Lower lobe of right lung (tissue), 2 donors: ENCODE results near the gene FBXL14. TPM values are rescaled to one million over a fixed set of nuclear protein-coding genes. Genes with fewer than 3 reads are reported as not detected.

Experiments
- ATAC-seq, 2 donors: fragments of 200-7000 bp; cut with Tn5 transposase; one replicate each; pipeline ENCODE4 v1.9.1; 2020 to 2022; ENCODE audit warnings: mild to moderate bottlenecking in 2 of 2, moderate library complexity in 2 of 2
- DNase-seq: peaks from one replicate; pipeline ENCODE4 v3.0.0-alpha.2; 2020
- H3K27ac ChIP-seq: fragments of 200-600 bp; one replicate; pipeline ENCODE4 v1.8.0; 2022
- H3K27me3 ChIP-seq: fragments of 200-600 bp; one replicate; pipeline ENCODE4 v1.8.0; 2022; ENCODE audit warnings: low read depth
- H3K36me3 ChIP-seq: fragments of 200-600 bp; one replicate; pipeline ENCODE4 v1.8.0; 2022; ENCODE audit warnings: mild to moderate bottlenecking
- H3K4me1 ChIP-seq: fragments of 200-600 bp; one replicate; pipeline ENCODE4 v1.8.0; 2022
- H3K4me3 ChIP-seq: fragments of 200-600 bp; one replicate; pipeline ENCODE4 v1.8.0; 2022; ENCODE audit warnings: mild to moderate bottlenecking
- H3K9me3 ChIP-seq: fragments of 200-600 bp; one replicate; pipeline ENCODE4 v1.8.0; 2022
- CTCF ChIP-seq: fragments of 200-600 bp; IDR thresholded peaks from one replicate; pipeline ENCODE4 v1.8.0; 2022; ENCODE audit warnings: antibody characterized with exemption, mild to moderate bottlenecking
- intact Hi-C: fragments of 100-400 bp; cut with DNase I; formaldehyde crosslinking; loops from one replicate; pipeline ENCODE4 v1.11.0; 2022
- total RNA-seq: library from RNA; stranded (reverse); fragmentation: NEBNext Ultra II Directional; extraction: Animal tissue kit (Norgen Biotek cat#: 25700); gene quantifications from one replicate; pipeline ENCODE4 v1.2.1, GENCODE V29; 2021
- donor health status: DM: no; HTN: yes; CAD: no; lungs with severe emphysema.

Gene FBXL14
- total RNA-seq, 1 donor from 2014 or later, result 16.6 TPM

DNA sequence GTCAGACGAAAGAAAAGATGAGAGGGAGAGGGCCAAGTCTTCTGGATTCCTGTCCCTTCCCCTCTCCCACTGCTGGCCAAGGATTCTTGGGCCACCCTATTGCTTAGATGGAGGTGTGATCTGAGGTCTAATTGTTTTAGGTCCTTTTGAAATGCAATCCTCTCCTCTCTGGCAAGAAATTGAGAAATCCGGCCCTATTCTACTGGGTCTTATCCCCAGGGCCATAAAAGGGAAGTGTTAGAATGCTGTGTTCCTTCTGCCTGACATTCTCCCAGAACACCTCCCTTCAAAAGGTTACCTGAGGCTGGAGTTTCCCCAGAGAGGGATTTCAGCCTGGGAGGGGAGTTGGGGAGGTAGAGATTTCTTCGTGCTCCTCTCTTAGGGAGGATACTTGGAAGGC, 39.1 kb upstream of the FBXL14 start:
- peaks cover 25% of the 10 kb centered on the region for H3K27me3 ChIP-seq
- no peak overlapping the region for H3K27ac ChIP-seq
- ATAC-seq (no peak), DNase-seq (no peak)
- TF ChIP-seq CTCF, result no peak
- intact Hi-C loops, result no loop called here
- H3K4me3 ChIP-seq, result no peak overlapping the region
- H3K4me1 ChIP-seq, result peaks cover 34% of the 10 kb centered on the region
- no peaks in the 10 kb centered on the region for H3K36me3 ChIP-seq
- no peaks in the 10 kb centered on the region for H3K9me3 ChIP-seq

DNA sequence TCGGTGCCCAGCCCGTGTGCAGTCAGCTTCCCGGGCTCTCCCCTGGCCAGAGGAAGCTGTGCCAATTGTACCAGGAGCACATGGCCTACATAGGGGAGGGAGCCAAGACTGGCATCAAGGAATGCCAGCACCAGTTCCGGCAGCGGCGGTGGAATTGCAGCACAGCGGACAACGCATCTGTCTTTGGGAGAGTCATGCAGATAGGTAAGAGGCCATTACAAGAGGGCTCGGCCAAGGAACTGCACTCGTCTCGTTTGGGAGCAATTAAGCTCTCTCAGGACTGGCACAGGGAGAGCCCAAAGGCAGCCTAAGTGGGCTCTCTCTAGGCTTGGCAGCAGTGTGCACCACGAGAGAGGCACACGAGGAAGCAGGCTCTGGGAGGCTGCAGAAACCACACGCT, 38.3 kb upstream of the FBXL14 start:
- H3K27ac ChIP-seq, result no peak overlapping the region
- no peaks in the 10 kb centered on the region for H3K36me3 ChIP-seq
- no peak for DNase-seq
- no peak for TF ChIP-seq CTCF
- ATAC-seq, result no peak
- no peak overlapping the region for H3K4me3 ChIP-seq
- no peaks in the 10 kb centered on the region for H3K9me3 ChIP-seq
- peaks cover 34% of the 10 kb centered on the region for H3K4me1 ChIP-seq
- intact Hi-C loops, result no loop called here
- peaks cover 25% of the 10 kb centered on the region for H3K27me3 ChIP-seq

DNA sequence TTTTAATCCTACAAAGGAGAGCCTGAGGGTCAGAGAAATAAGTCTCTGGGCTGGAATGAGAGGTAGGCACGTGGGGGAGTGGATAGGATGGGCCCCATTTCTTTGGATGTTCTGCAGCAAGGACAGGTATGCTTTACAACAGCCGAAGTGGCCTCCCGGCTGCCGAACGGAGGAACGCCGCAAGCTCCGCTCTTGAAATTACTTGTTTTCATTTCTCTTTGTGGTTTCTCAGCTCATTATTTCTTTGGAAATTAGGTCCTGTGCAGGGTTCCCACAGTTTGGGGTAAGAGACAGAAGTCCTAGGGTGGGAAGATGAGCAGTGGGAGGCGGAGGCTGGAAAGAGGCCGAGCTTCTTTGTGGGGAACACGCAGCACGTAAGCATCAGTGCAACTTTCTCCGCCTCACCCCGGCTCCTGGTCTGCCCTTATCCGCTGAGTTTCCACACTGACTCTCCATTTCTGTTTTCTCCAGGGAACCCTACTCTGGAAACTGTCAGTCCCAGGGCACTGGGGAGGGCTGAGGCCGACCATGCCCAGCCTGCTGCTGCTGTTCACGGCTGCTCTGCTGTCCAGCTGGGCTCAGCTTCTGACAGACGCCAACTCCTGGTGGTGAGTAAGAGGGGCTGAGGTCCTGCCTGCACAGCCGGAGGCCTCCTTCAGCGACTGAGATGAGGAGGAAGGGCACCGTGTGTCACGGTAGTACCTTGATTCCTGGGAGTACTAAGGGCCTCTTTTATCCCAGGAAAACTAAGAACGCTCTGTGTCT, 36.6 kb upstream of the FBXL14 start:
- no peaks in the 10 kb centered on the region for H3K9me3 ChIP-seq
- peaks cover 25% of the 10 kb centered on the region for H3K27me3 ChIP-seq
- DNase-seq (no peak), ATAC-seq (no peak)
- peaks cover 37% of the 10 kb centered on the region for H3K4me1 ChIP-seq
- intact Hi-C loops, result no loop called here
- no peak overlapping the region for H3K27ac ChIP-seq
- H3K4me3 ChIP-seq, result peak overlapping the region; percentile 58
- no peak for TF ChIP-seq CTCF
- no peaks in the 10 kb centered on the region for H3K36me3 ChIP-seq

- ATAC-seq (peak; percentile 55 to 68), DNase-seq (peak; percentile 60)
- intact Hi-C loops, result no loop called here
- H3K4me1 ChIP-seq, result peaks cover 44% of the 10 kb centered on the region
- TF ChIP-seq CTCF, result peak; percentile 6
- H3K27ac ChIP-seq, result no peak overlapping the region
- H3K9me3 ChIP-seq, result no peaks in the 10 kb centered on the region
- H3K36me3 ChIP-seq, result no peaks in the 10 kb centered on the region
- H3K27me3 ChIP-seq, result peaks cover 25% of the 10 kb centered on the region
- H3K4me3 ChIP-seq, result peak overlapping the region; percentile 58
Measured at GRCh38 chr12:1630133-1630826, 35.9 kb upstream of the FBXL14 start.

GRCh38 chr12:1629338-1630132, 35.2 kb upstream of the FBXL14 start:
- peak overlapping the region; percentile 58 for H3K4me3 ChIP-seq
- peaks cover 42% of the 10 kb centered on the region for H3K4me1 ChIP-seq
- ATAC-seq, result peak in 1 of 2 donors; percentile 6
- H3K36me3 ChIP-seq, result no peaks in the 10 kb centered on the region
- no peak for DNase-seq
- H3K9me3 ChIP-seq, result no peaks in the 10 kb centered on the region
- H3K27me3 ChIP-seq, result peaks cover 25% of the 10 kb centered on the region
- no peak overlapping the region for H3K27ac ChIP-seq
- TF ChIP-seq CTCF, result no peak
- intact Hi-C loops, result no loop called here
